Kidney epithelial cell (primary cell): ENCODE results near the gene GTF2E1. TPM values are rescaled to one million over a fixed set of nuclear protein-coding genes. Genes with fewer than 3 reads are reported as not detected.

Experiments
- total RNA-seq: library from RNA; depleted of rRNA; stranded (reverse); fragments of >200 nt; gene quantifications from 2 replicates; pipeline ENCODE4 v1.2.3, GENCODE V29; 2015

Gene GTF2E1
- total RNA-seq, 1 donor from 2014 or later, result 20.0 TPM

Other genes with a start within 250 kb of the GTF2E1 start
- 52.1 and 117 TPM in 2 replicates for gene NDUFB4, start 146.4 kb upstream of the GTF2E1 start, total RNA-seq
- gene HGD, start 60.5 kb upstream of the GTF2E1 start, total RNA-seq, result 0.88 and 1.2 TPM in 2 replicates
- 12.4 and 16.6 TPM in 2 replicates for gene RABL3, start 228 bp upstream of the GTF2E1 start, total RNA-seq
- gene STXBP5L, start 165.5 kb downstream of the GTF2E1 start, total RNA-seq, result 0.13 TPM in 1 of 2 replicates, not detected in the other